LNCAP (cell line): ENCODE measurements around the gene CDH5.

Experiments
- TF ChIP-seq, protein P1 (sequence below): fragments of 450-650 bp; IDR thresholded peaks from 2 replicates; pipeline ENCODE4 v1.5.1; 2017; ENCODE audit warnings: mild to moderate bottlenecking

The CDH5 gene

DNA sequence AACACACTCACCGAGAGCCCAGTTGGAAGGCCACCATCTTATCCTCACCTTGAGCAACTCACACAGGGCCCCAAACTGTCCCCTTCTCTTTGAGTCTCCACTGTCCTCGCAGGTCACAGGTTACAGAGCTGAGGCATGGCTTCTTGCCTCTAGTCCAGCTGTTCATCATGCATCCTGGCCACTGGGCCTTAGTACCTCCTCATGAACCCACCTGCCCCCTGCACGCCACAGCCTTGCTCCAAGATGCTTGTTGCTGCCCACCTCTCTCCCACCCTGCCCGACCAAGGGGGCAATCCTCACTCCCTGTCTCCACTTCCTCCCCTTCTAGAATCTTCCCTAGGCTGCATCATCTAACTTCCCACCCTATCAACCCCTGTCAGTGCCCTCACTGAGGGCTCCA lies 17.1 kb downstream of the CDH5 start:
- TF ChIP-seq, protein P1, sequence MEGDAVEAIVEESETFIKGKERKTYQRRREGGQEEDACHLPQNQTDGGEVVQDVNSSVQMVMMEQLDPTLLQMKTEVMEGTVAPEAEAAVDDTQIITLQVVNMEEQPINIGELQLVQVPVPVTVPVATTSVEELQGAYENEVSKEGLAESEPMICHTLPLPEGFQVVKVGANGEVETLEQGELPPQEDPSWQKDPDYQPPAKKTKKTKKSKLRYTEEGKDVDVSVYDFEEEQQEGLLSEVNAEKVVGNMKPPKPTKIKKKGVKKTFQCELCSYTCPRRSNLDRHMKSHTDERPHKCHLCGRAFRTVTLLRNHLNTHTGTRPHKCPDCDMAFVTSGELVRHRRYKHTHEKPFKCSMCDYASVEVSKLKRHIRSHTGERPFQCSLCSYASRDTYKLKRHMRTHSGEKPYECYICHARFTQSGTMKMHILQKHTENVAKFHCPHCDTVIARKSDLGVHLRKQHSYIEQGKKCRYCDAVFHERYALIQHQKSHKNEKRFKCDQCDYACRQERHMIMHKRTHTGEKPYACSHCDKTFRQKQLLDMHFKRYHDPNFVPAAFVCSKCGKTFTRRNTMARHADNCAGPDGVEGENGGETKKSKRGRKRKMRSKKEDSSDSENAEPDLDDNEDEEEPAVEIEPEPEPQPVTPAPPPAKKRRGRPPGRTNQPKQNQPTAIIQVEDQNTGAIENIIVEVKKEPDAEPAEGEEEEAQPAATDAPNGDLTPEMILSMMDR = no peak

- TF ChIP-seq, protein P1 = no peak
These were observed 18.9 kb downstream of the CDH5 start for GRCh38 chr16:66385415-66385814.

GRCh38 chr16:66386629-66387622 lies 20.4 kb downstream of the CDH5 start:
- TF ChIP-seq, protein P1 = no peak

DNA sequence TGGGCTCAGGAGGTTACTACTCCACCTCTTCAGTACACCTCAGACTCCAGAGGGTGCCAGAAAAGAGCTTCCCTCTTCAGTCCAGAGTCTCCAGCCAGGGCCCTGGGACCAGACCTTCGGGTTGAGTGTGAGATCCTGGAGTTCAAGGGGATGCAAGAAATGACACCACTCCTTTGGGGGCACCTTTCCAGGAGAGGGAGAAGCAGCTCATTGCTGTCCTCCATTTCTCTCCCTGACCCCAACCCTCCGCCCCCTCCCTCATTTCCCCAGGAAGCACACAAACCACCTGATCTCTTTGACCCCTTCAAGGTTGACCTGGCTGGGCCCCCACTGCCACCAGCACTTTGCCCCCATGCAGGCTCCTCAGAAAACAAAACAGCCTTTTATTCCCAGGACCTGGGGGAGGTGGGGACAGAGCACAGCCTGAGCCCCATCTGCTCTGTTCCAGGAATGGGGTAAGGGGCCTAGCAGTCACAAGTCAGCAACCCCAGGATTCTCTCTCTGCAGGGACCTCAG lies 21.4 kb downstream of the CDH5 start:
- TF ChIP-seq, protein P1 = no peak

DNA sequence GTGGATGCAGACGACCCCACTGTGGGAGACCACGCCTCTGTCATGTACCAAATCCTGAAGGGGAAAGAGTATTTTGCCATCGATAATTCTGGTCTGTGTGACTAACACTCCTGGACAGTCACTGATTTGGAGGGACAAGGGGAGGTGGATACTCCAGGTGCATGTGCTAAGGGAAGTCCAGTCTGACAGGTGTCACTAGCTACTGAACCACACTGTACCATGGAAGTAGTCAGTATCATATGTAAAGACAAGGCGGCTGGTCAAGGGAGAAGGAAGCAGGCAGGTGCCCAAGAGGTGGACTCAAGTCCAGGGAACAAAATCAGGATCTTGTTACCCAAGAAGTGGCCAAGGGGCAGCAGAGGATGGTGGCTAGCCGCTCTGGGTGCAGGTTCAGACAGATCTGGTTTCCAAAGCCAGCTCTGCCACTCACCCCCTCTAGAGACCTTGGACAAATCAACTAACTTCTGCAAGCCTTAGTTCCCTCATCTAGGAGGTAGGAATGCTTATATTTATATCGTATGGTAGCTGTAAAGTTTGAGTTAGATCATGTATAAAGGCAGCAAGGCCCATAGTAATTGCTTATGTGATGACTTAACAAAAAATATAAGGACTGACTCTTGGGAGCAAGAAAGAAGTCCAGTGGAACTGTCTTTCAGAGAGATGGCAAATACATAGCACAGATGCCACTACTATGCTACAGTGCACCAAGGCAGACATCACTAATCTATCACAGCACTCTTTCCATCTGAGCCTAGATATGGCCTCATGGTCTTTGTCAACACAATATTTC lies 22.1 kb downstream of the CDH5 start:
- TF ChIP-seq, protein P1 = no peak

DNA sequence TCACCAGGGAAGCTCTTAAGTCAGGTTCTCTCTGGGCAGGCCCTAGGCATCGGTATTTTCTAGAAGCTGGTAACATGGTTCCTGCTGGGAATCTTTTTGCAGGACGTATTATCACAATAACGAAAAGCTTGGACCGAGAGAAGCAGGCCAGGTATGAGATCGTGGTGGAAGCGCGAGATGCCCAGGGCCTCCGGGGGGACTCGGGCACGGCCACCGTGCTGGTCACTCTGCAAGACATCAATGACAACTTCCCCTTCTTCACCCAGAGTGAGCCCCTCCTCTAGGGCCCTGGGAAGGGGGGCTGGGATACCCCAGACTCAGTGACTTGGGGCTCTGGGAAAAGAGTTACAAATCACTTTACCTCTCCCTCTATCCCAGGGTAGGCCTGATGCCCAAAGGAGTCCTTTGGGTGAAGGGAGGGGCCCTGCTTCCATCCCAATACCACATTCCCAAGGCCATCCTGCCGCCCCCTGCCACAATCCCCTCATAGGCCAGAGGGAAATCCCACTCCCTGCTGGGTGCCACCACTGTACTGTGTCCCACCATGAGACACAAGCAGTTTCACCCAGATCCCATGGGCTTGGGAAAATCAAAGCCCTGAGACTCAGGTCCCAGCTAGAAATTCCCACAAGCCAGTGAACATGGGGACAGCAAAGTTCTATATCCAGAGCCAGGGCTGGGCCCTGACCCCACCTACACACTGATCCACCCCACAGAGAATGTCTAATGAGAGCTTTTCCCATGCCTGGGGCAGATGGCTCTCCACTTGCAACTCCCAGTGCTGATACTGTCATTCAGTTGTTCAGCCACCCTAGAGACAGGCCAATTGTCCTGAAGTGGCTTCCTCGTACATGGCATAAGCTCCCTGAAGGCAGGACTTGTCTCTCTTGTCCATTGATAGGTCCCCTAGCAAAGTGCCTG lies 23.0 kb downstream of the CDH5 start:
- TF ChIP-seq, protein P1 = no peak
